UCSD-AML1 (cell line): ENCODE results near the gene RSPH1.
"Not testable (repeated sequence)": the region's sequence is repeated elsewhere in the genome, so short reads cannot be mapped to it uniquely, and the experiment has no call there.

ENCODE experiments used
- DNase-seq: peaks from one replicate; lab custom pipeline; 2025; ENCODE audit not compliant: unreplicated experiment; lab: John Stamatoyannopoulos, UW

Gene RSPH1

GRCh38 chr21:42489006-42489563 is 6.9 kb downstream of the RSPH1 start:
- DNase-seq: no peak

- DNase-seq: peak; percentile 45
Measured at GRCh38 chr21:42486531-42486930, 9.5 kb downstream of the RSPH1 start.

- DNase-seq: no peak
Measured at GRCh38 chr21:42486072-42486471, 10.0 kb downstream of the RSPH1 start.

GRCh38 chr21:42484966-42485365 is 11.1 kb downstream of the RSPH1 start:
- no peak for DNase-seq

GRCh38 chr21:42481169-42481568 is 14.9 kb downstream of the RSPH1 start:
- DNase-seq: no peak

- no peak for DNase-seq
Measured at GRCh38 chr21:42480736-42481135, 15.3 kb downstream of the RSPH1 start.

GRCh38 chr21:42479582-42479981 is 16.4 kb downstream of the RSPH1 start:
- DNase-seq: no peak

- DNase-seq: no peak
Measured at GRCh38 chr21:42478504-42478903, 17.5 kb downstream of the RSPH1 start.

- DNase-seq: no peak
Measured at GRCh38 chr21:42476388-42477331, 19.4 kb downstream of the RSPH1 start.

- no peak for DNase-seq
Measured at GRCh38 chr21:42475526-42476387, 20.3 kb downstream of the RSPH1 start.

GRCh38 chr21:42475036-42475435 is 21.0 kb downstream of the RSPH1 start:
- DNase-seq: no peak

GRCh38 chr21:42474043-42474831 is 21.8 kb downstream of the RSPH1 start:
- DNase-seq: peak; percentile 54

- DNase-seq: no peak
Measured at GRCh38 chr21:42473498-42474042, 22.5 kb downstream of the RSPH1 start.

GRCh38 chr21:42472521-42472920 is 23.5 kb downstream of the RSPH1 start:
- no peak for DNase-seq

GRCh38 chr21:42471716-42472330 is 24.2 kb downstream of the RSPH1 start:
- DNase-seq: no peak

GRCh38 chr21:42471206-42471605 is 24.8 kb downstream of the RSPH1 start:
- DNase-seq: no peak

- not testable (repeated sequence) for DNase-seq
Measured at GRCh38 chr21:42469726-42470125, 26.3 kb downstream of the RSPH1 start.

GRCh38 chr21:42469272-42469671 is 26.8 kb downstream of the RSPH1 start:
- DNase-seq: no peak

GRCh38 chr21:42468491-42469131 is 27.4 kb downstream of the RSPH1 start:
- DNase-seq: no peak
